Measurements from ENCODE around the gene FRMD1.

Gene FRMD1

GRCh38 chr6:168078943-168079405 lies at the start of gene FRMD1:
TSS of gene FRMD1 (minus strand) at chr6:168079212. CDS start at chr6:168079094, 118 bp downstream.
- DNase-seq, result no peak

- no peak for DNase-seq
Observed at GRCh38 chr6:168128006-168128630, 49.1 kb upstream of the FRMD1 start.

GRCh38 chr6:168127384-168127868 lies 48.4 kb upstream of the FRMD1 start:
- DNase-seq, result no peak

- DNase-seq, result no peak
Observed at GRCh38 chr6:168126566-168127383, 47.8 kb upstream of the FRMD1 start.

GRCh38 chr6:168125429-168126001 lies 46.5 kb upstream of the FRMD1 start:
- DNase-seq, result no peak

- no peak for DNase-seq
Observed at GRCh38 chr6:168124921-168125320, 45.9 kb upstream of the FRMD1 start.

- DNase-seq, result no peak
Observed at GRCh38 chr6:168124158-168124557, 45.1 kb upstream of the FRMD1 start.

GRCh38 chr6:168123165-168123911 lies 44.3 kb upstream of the FRMD1 start:
- DNase-seq, result no peak

GRCh38 chr6:168122521-168122920 lies 43.5 kb upstream of the FRMD1 start:
- DNase-seq, result no peak

GRCh38 chr6:168122011-168122410 lies 43.0 kb upstream of the FRMD1 start:
- no peak for DNase-seq

- DNase-seq, result no peak
Observed at GRCh38 chr6:168121303-168121665, 42.3 kb upstream of the FRMD1 start.

- no peak for DNase-seq
Observed at GRCh38 chr6:168120390-168121302, 41.6 kb upstream of the FRMD1 start.

- no peak for DNase-seq
Observed at GRCh38 chr6:168119539-168119938, 40.5 kb upstream of the FRMD1 start.

- DNase-seq, result no peak
Observed at GRCh38 chr6:168118935-168119334, 39.9 kb upstream of the FRMD1 start.

- DNase-seq, result no peak
Observed at GRCh38 chr6:168117942-168118341, 38.9 kb upstream of the FRMD1 start.

- DNase-seq, result no peak
Observed at GRCh38 chr6:168116975-168117899, 38.2 kb upstream of the FRMD1 start.

- DNase-seq, result no peak
Observed at GRCh38 chr6:168116438-168116974, 37.5 kb upstream of the FRMD1 start.

GRCh38 chr6:168115748-168116437 lies 36.9 kb upstream of the FRMD1 start:
- no peak for DNase-seq

- DNase-seq, result no peak
Observed at GRCh38 chr6:168113226-168113625, 34.2 kb upstream of the FRMD1 start.

- no peak for DNase-seq
Observed at GRCh38 chr6:168111911-168112310, 32.9 kb upstream of the FRMD1 start.

Data from RPMI8226 (cell line).